IMR-90 (cell line): ENCODE measurements around the gene IL1A. TPM values are rescaled to one million over a fixed set of nuclear protein-coding genes. Genes with fewer than 3 reads are reported as not detected.

Source experiments
- ATAC-seq: fragments of 200-7000 bp; cut with Tn5 transposase; 2 replicates; pipeline ENCODE4 v1.9.1; 2020; ENCODE audit warnings: low read depth, mild to moderate bottlenecking, moderate library complexity
- BruUV-seq: library from RNA; stranded (reverse); fragments of 400-500 nt; replicated peaks from 2 replicates; lab custom pipeline; 2021; lab: Mats Ljungman, UMichigan
- CTCF ChIA-PET: fragments of 300-600 bp; formaldehyde crosslinking; extraction: SDS; loops from one replicate; lab custom pipeline; 2021; ENCODE audit warnings: antibody characterized with exemption; lab: Yijun Ruan, JAX
- POLR2A ChIA-PET: fragments of 300-600 bp; sonication (Branson Sonifier 250); formaldehyde crosslinking; loops from one replicate; lab custom pipeline; 2022; ENCODE audit warnings: antibody characterized with exemption; ENCODE audit not compliant: unreplicated experiment; lab: Charles Lee
- DNase-seq: peaks from one replicate; pipeline ENCODE4 v3.0.0; 2013
- H2AFZ ChIP-seq: replicated peaks from 2 replicates; pipeline ENCODE3; 2013; ENCODE audit warnings: low read length, mild to moderate bottlenecking; ENCODE audit not compliant: poor library complexity
- H2AK5ac ChIP-seq: 2 replicates; pipeline ENCODE4 v1.6.1; 2013; ENCODE audit warnings: low read depth, low read length, inconsistent platforms
- H2AK9ac ChIP-seq: replicated peaks from 2 replicates; pipeline ENCODE3; 2013; ENCODE audit warnings: mild to moderate bottlenecking, low read depth, low read length, moderate library complexity; ENCODE audit not compliant: poor library complexity
- H2BK120ac ChIP-seq: 2 replicates; pipeline ENCODE4 v1.6.1; 2013; ENCODE audit warnings: low read depth, low read length, inconsistent platforms
- H2BK15ac ChIP-seq: 3 replicates; pipeline ENCODE4 v1.6.1; 2013; ENCODE audit warnings: low read depth, low read length, inconsistent platforms
- H2BK20ac ChIP-seq: 2 replicates; pipeline ENCODE4 v1.6.1; 2013; ENCODE audit warnings: low read depth, mild to moderate bottlenecking, inconsistent platforms, low read length, moderate library complexity
- H2BK5ac ChIP-seq: 2 replicates; pipeline ENCODE4 v1.6.1; 2013; ENCODE audit warnings: mild to moderate bottlenecking, low read depth, low read length, inconsistent platforms; ENCODE audit not compliant: poor library complexity, severe bottlenecking
- H3K14ac ChIP-seq: replicated peaks from 2 replicates; pipeline ENCODE4 v1.6.1; 2013; ENCODE audit warnings: low read depth, low read length, inconsistent platforms
- H3K18ac ChIP-seq: 2 replicates; pipeline ENCODE4 v1.6.1; 2013; ENCODE audit warnings: low read depth, low read length, control low read depth
- H3K23ac ChIP-seq: 2 replicates; pipeline ENCODE4 v1.6.1; 2013; ENCODE audit warnings: low read depth, low read length, inconsistent platforms
- H3K27ac ChIP-seq: 2 replicates; pipeline ENCODE4 v1.5.1; 2013; ENCODE audit warnings: mild to moderate bottlenecking, control low read depth, low read length; ENCODE audit not compliant: insufficient read depth
- H3K27me3 ChIP-seq: 2 replicates; pipeline ENCODE4 v1.6.1; 2013; ENCODE audit warnings: low read length; ENCODE audit not compliant: control insufficient read depth, insufficient read depth
- H3K36me3 ChIP-seq: 2 replicates; pipeline ENCODE4 v1.6.1; 2013; ENCODE audit warnings: low read length, mixed read lengths; ENCODE audit not compliant: control insufficient read depth, insufficient read depth
- H3K4ac ChIP-seq: 2 replicates; pipeline ENCODE4 v1.6.1; 2013; ENCODE audit warnings: low read depth, low read length, inconsistent platforms
- H3K4me1 ChIP-seq: 2 replicates; pipeline ENCODE4 v1.6.1; 2013; ENCODE audit warnings: low read length, mixed read lengths; ENCODE audit not compliant: control insufficient read depth, insufficient read depth
- H3K4me2 ChIP-seq: 2 replicates; pipeline ENCODE4 v1.6.1; 2013; ENCODE audit warnings: low read depth, mild to moderate bottlenecking, control low read depth, low read length, moderate library complexity
- H3K4me3 ChIP-seq: 2 replicates; pipeline ENCODE4 v1.5.1; 2013; ENCODE audit warnings: low read depth, mild to moderate bottlenecking, control low read depth, low read length, moderate library complexity; ENCODE audit not compliant: insufficient read depth
- H3K56ac ChIP-seq: 2 replicates; pipeline ENCODE4 v1.6.1; 2013; ENCODE audit warnings: low read length, inconsistent platforms; ENCODE audit not compliant: insufficient read depth; ENCODE audit errors: extremely low read depth
- H3K79me1 ChIP-seq, 2 experiments: 2 replicates each; pipeline ENCODE4 v1.6.1; 2013; ENCODE audit warnings: low read length in 2 of 2, inconsistent platforms in 1 of 2, low read depth in 1 of 2
- H3K9ac ChIP-seq: 2 replicates; pipeline ENCODE4 v1.6.1; 2013; ENCODE audit warnings: low read depth, low read length, control low read depth
- H3K9me1 ChIP-seq: 2 replicates; pipeline ENCODE4 v1.6.1; 2013; ENCODE audit warnings: low read length, inconsistent platforms; ENCODE audit not compliant: insufficient read depth
- H3K9me3 ChIP-seq: 2 replicates; pipeline ENCODE4 v1.6.1; 2013; ENCODE audit warnings: low read length; ENCODE audit not compliant: control insufficient read depth, insufficient read depth
- H4K20me1 ChIP-seq: 2 replicates; pipeline ENCODE4 v1.6.1; 2013; ENCODE audit warnings: low read length, inconsistent platforms; ENCODE audit not compliant: insufficient read depth
- H4K5ac ChIP-seq: 2 replicates; pipeline ENCODE4 v1.6.1; 2013; ENCODE audit warnings: mild to moderate bottlenecking, low read depth, low read length, control low read depth
- H4K8ac ChIP-seq, 2 experiments: 2 replicates each; pipeline ENCODE4 v1.6.1; 2013; ENCODE audit warnings: low read depth in 2 of 2, low read length in 2 of 2, control low read depth in 1 of 2, inconsistent platforms in 1 of 2
- H4K91ac ChIP-seq: 2 replicates; pipeline ENCODE4 v1.6.1; 2013; ENCODE audit warnings: low read depth, low read length, inconsistent platforms; ENCODE audit not compliant: insufficient read depth
- BHLHE40 ChIP-seq: fragments of 150-350 bp; IDR thresholded peaks from 2 replicates; pipeline ENCODE4 v1.6.1; 2016; ENCODE audit warnings: mild to moderate bottlenecking, low read depth, low read length
- CEBPB ChIP-seq: IDR thresholded peaks from 2 replicates; pipeline ENCODE4 v1.6.1; 2012; ENCODE audit warnings: low read depth, low read length, improper control_type of control experiment
- CTCF ChIP-seq: conservative IDR thresholded peaks from 2 replicates; pipeline ENCODE4 v1.5.1; 2012; ENCODE audit warnings: mild to moderate bottlenecking, low read depth, low read length, improper control_type of control experiment
- FOS ChIP-seq: fragments of 150-350 bp; IDR thresholded peaks from 2 replicates; pipeline ENCODE4 v1.6.1; 2016; ENCODE audit warnings: low read depth, low read length
- MAFK ChIP-seq: IDR thresholded peaks from 2 replicates; pipeline ENCODE4 v1.6.1; 2012; ENCODE audit warnings: low read depth, low read length, improper control_type of control experiment
- MXI1 ChIP-seq: IDR thresholded peaks from 2 replicates; pipeline ENCODE4 v1.6.1; 2012; ENCODE audit warnings: low read depth, mild to moderate bottlenecking, low read length, moderate library complexity, borderline replicate concordance
- POLR2A ChIP-seq: IDR thresholded peaks from 2 replicates; pipeline ENCODE4 v1.6.1; 2012; ENCODE audit warnings: mild to moderate bottlenecking, low read depth, low read length
- RAD21 ChIP-seq: IDR thresholded peaks from 2 replicates; pipeline ENCODE4 v1.6.1; 2012; ENCODE audit warnings: low read length, improper control_type of control experiment
- RCOR1 ChIP-seq: IDR thresholded peaks from 2 replicates; pipeline ENCODE4 v1.6.1; 2012; ENCODE audit warnings: mild to moderate bottlenecking, low read length, improper control_type of control experiment; ENCODE audit not compliant: insufficient replicate concordance
- RFX5 ChIP-seq: IDR thresholded peaks from 2 replicates; pipeline ENCODE4 v1.8.0; 2012; ENCODE audit warnings: low read depth, mild to moderate bottlenecking, low read length, moderate library complexity
- SMC3 ChIP-seq: fragments of 150-350 bp; IDR thresholded peaks from 2 replicates; pipeline ENCODE4 v1.6.1; 2016; ENCODE audit warnings: low read depth, mild to moderate bottlenecking, antibody characterized with exemption, low read length, moderate library complexity
- WGBS, 2 experiments: methylation state at CpG; one replicate each; pipeline versions ENCODE4 v1.1.5 to v1.1.7; 2013; ENCODE audit warnings: missing lambda C conversion rate in 2 of 2; ENCODE audit not compliant: insufficient read length in 1 of 2; ENCODE audit errors: extremely low coverage in 2 of 2; 5-methylcytosine and 5-hydroxymethylcytosine counted together
- dilution Hi-C: fragments of 300-500 bp; cut with HindIII; formaldehyde crosslinking; loops from one replicate; pipeline ENCODE4 v1.14.3; 2018; ENCODE audit warnings: low sequenced_read_pairs; ENCODE audit not compliant: unreplicated experiment
- in situ Hi-C: fragments of 300-500 bp; cut with MboI; formaldehyde crosslinking; loops from 3 replicates; pipeline ENCODE4 v1.14.3; 2019; ENCODE audit warnings: low sequenced_read_pairs, inconsistent platforms, mixed read lengths
- intact Hi-C: fragments of 100-400 bp; cut with micrococcal nuclease; formaldehyde crosslinking; loops from 2 replicates; pipeline ENCODE4 v1.10.0; 2022
- polyA plus RNA-seq, 3 experiments: library from polyadenylated mRNA; depleted of rRNA; stranded (reverse); fragments of >200 nt; gene quantifications; 2 replicates each; pipeline ENCODE4 v1.2.3, GENCODE V29; 2012; ENCODE audit warnings: low replicate concordance in 1 of 3
- total RNA-seq: library from RNA; depleted of rRNA; stranded (reverse); fragments of >200 nt; gene quantifications from 2 replicates; pipeline ENCODE4 v1.2.3, GENCODE V29; 2012
- TF ChIP-seq, protein P1 (sequence below): fragments of 150-350 bp; IDR thresholded peaks from 2 replicates; pipeline ENCODE4 v1.6.1; 2017; ENCODE audit warnings: mild to moderate bottlenecking, antibody characterized with exemption, low read length, low read depth
- TF ChIP-seq, protein P2 (sequence below): fragments of 150-350 bp; IDR thresholded peaks from 2 replicates; pipeline ENCODE4 v1.6.1; 2016; ENCODE audit warnings: low read depth, mild to moderate bottlenecking, low read length, moderate library complexity, borderline replicate concordance

Gene IL1A
- total and polyA plus RNA-seq, 2 of the 4 experiments (the other 2 are of a cell fraction): 0.48 to 1.1 TPM

- no peak for TF ChIP-seq BHLHE40
- no peak for TF ChIP-seq RFX5
- TF ChIP-seq, protein P1, sequence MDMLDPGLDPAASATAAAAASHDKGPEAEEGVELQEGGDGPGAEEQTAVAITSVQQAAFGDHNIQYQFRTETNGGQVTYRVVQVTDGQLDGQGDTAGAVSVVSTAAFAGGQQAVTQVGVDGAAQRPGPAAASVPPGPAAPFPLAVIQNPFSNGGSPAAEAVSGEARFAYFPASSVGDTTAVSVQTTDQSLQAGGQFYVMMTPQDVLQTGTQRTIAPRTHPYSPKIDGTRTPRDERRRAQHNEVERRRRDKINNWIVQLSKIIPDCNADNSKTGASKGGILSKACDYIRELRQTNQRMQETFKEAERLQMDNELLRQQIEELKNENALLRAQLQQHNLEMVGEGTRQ: no peak
- TF ChIP-seq POLR2A: no peak
- no peak for TF ChIP-seq SMC3
- no peak for TF ChIP-seq RAD21
- no peak for TF ChIP-seq CTCF
- no peak for TF ChIP-seq CEBPB
- no peak for TF ChIP-seq MXI1
- TF ChIP-seq FOS: no peak
- TF ChIP-seq MAFK: no peak
- TF ChIP-seq RCOR1: no peak
- TF ChIP-seq, protein P2, sequence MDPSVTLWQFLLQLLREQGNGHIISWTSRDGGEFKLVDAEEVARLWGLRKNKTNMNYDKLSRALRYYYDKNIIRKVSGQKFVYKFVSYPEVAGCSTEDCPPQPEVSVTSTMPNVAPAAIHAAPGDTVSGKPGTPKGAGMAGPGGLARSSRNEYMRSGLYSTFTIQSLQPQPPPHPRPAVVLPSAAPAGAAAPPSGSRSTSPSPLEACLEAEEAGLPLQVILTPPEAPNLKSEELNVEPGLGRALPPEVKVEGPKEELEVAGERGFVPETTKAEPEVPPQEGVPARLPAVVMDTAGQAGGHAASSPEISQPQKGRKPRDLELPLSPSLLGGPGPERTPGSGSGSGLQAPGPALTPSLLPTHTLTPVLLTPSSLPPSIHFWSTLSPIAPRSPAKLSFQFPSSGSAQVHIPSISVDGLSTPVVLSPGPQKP: no peak
- no peak overlapping the region for H4K91ac ChIP-seq
- no peaks in the 10 kb centered on the region for H3K27me3 ChIP-seq
- DNase-seq (no peak), ATAC-seq (no peak)
- H3K4me3 ChIP-seq: no peak overlapping the region
- intact Hi-C loops (loop anchor here (5.0 kb wide), 1 partner anchor 146 kb away; the partner anchor contains the start of gene CHCHD5), in situ Hi-C loops (loop anchor here (5.0 kb wide), 1 partner anchor 126 kb away; no protein-coding TSS in a partner anchor), dilution Hi-C loops (no loop called here)
- H2BK5ac ChIP-seq: no peak overlapping the region
- no peak overlapping the region for H3K4me2 ChIP-seq
- H3K56ac ChIP-seq: no peak overlapping the region
- no peak overlapping the region for H2BK20ac ChIP-seq
- H3K27ac ChIP-seq: no peak overlapping the region
- H3K9ac ChIP-seq: no peak overlapping the region
- H2BK15ac ChIP-seq: no peak overlapping the region
- ChIA-PET POLR2A (no interaction called here), CTCF (interaction anchor here (1.1 to 2.9 kb wide), 5 partner anchors 80 to 214 kb away, joined by 4 to 12 read pairs (median 8); no protein-coding TSS in a partner anchor)
- H4K8ac ChIP-seq: no peak overlapping the region
- 0 out of 2 replicates have a peak overlapping the region, but pooled peaks have one; percentile 14 for H3K14ac ChIP-seq
- H2BK120ac ChIP-seq: no peak overlapping the region
- no peaks in the 10 kb centered on the region; the same call in 1 of the 2 replicates for H3K9me1 ChIP-seq
- H3K4me1 ChIP-seq: peaks cover 1% of the 10 kb centered on the region; the same call in 1 of the 2 replicates
- H4K20me1 ChIP-seq: no peaks in the 10 kb centered on the region
- H3K9me3 ChIP-seq: no peaks in the 10 kb centered on the region
- no CpG with 5 or more reads among the region's 4 CpGs for WGBS, 2 experiments
- BruUV-seq: no TSS peak
- no peak overlapping the region for H2AK5ac ChIP-seq
- H2AK9ac ChIP-seq: no peak overlapping the region
- H3K4ac ChIP-seq: no peak overlapping the region
- H3K79me1 ChIP-seq: no peaks in the 10 kb centered on the region
- H3K18ac ChIP-seq: no peak overlapping the region
- peak overlapping the region; percentile 53 for H2AFZ ChIP-seq
- no peak overlapping the region for H4K5ac ChIP-seq
- no peaks in the 10 kb centered on the region for H3K36me3 ChIP-seq
- no peak overlapping the region for H3K23ac ChIP-seq
Observed at GRCh38 chr2:112728029-112728362, 56.3 kb downstream of the IL1A start.
